ENCODE measurements around the gene KIF15.

The KIF15 gene

GRCh38 chr3:44890258-44890657 lies 128.7 kb downstream of the KIF15 start:
- Histone ChIP-seq H3K4me1 (ENCODE audit: insufficient read depth, low read length, poor library complexity, severe bottlenecking) (no peaks in the 10 kb centered on the region), H2AFZ (ENCODE audit: low read length) (no peak overlapping the region), H3K79me2 (ENCODE audit: insufficient read depth, low read length) (no peaks in the 10 kb centered on the region), H3F3A (ENCODE audit: low read depth) (no peaks in the 10 kb centered on the region), H3K27me3 (ENCODE audit: insufficient read depth, low read length, poor library complexity, severe bottlenecking) (no peaks in the 10 kb centered on the region), H4K20me1 (ENCODE audit: insufficient read depth, low read length, poor library complexity, severe bottlenecking) (no peaks in the 10 kb centered on the region), H3K36me3 (ENCODE audit: insufficient read depth, low read length) (no peaks in the 10 kb centered on the region), H3K4me2 (ENCODE audit: low read depth, low read length, poor library complexity, severe bottlenecking) (no peak overlapping the region), H3K4me3 (ENCODE audit: low read length, poor library complexity, severe bottlenecking) (no peak overlapping the region), H3K9ac (ENCODE audit: low read depth, low read length, poor library complexity, severe bottlenecking) (no peak overlapping the region), H3K9me3 (ENCODE audit: insufficient read depth, low read depth, low read length) (no peaks in the 10 kb centered on the region), H3K9me2 (replicated peaks; ENCODE audit: low read depth, low read length) (no peaks in the 10 kb centered on the region)
- TF ChIP-seq CTCF (conservative IDR thresholded peaks at IDR 0.05; ENCODE audit: low read length) (no peak), EZH2phosphoT487 (IDR thresholded peaks at IDR 0.05; ENCODE audit: borderline replicate concordance) (no peak)

- Histone ChIP-seq H2AFZ (ENCODE audit: low read length) (no peak overlapping the region), H3K9ac (ENCODE audit: low read depth, low read length, poor library complexity, severe bottlenecking) (no peak overlapping the region), H3K4me3 (ENCODE audit: low read length, poor library complexity, severe bottlenecking) (no peak overlapping the region), H3K27me3 (ENCODE audit: insufficient read depth, low read length, poor library complexity, severe bottlenecking) (no peaks in the 10 kb centered on the region), H3K79me2 (ENCODE audit: insufficient read depth, low read length) (no peaks in the 10 kb centered on the region), H3F3A (ENCODE audit: low read depth) (no peaks in the 10 kb centered on the region), H3K9me3 (ENCODE audit: insufficient read depth, low read depth, low read length) (no peaks in the 10 kb centered on the region), H3K4me2 (ENCODE audit: low read depth, low read length, poor library complexity, severe bottlenecking) (no peak overlapping the region), H3K9me2 (replicated peaks; ENCODE audit: low read depth, low read length) (no peaks in the 10 kb centered on the region), H3K36me3 (ENCODE audit: insufficient read depth, low read length) (no peaks in the 10 kb centered on the region), H4K20me1 (ENCODE audit: insufficient read depth, low read length, poor library complexity, severe bottlenecking) (no peaks in the 10 kb centered on the region), H3K4me1 (ENCODE audit: insufficient read depth, low read length, poor library complexity, severe bottlenecking) (no peaks in the 10 kb centered on the region)
- TF ChIP-seq EZH2phosphoT487 (IDR thresholded peaks at IDR 0.05; ENCODE audit: borderline replicate concordance) = no peak
- no peak for TF ChIP-seq CTCF (conservative IDR thresholded peaks at IDR 0.05; ENCODE audit: low read length)
These were observed 129.3 kb downstream of the KIF15 start for GRCh38 chr3:44890852-44891251.

GRCh38 chr3:44892689-44893088 lies 131.1 kb downstream of the KIF15 start:
- Histone ChIP-seq H3K9me2 (replicated peaks; ENCODE audit: low read depth, low read length) (no peaks in the 10 kb centered on the region), H3K36me3 (ENCODE audit: insufficient read depth, low read length) (no peaks in the 10 kb centered on the region), H3K4me2 (ENCODE audit: low read depth, low read length, poor library complexity, severe bottlenecking) (no peak overlapping the region), H3K79me2 (ENCODE audit: insufficient read depth, low read length) (no peaks in the 10 kb centered on the region), H3K4me1 (ENCODE audit: insufficient read depth, low read length, poor library complexity, severe bottlenecking) (no peaks in the 10 kb centered on the region), H2AFZ (ENCODE audit: low read length) (no peak overlapping the region), H3K9me3 (ENCODE audit: insufficient read depth, low read depth, low read length) (no peaks in the 10 kb centered on the region), H4K20me1 (ENCODE audit: insufficient read depth, low read length, poor library complexity, severe bottlenecking) (no peaks in the 10 kb centered on the region), H3F3A (ENCODE audit: low read depth) (no peaks in the 10 kb centered on the region), H3K9ac (ENCODE audit: low read depth, low read length, poor library complexity, severe bottlenecking) (no peak overlapping the region), H3K4me3 (ENCODE audit: low read length, poor library complexity, severe bottlenecking) (no peak overlapping the region), H3K27me3 (ENCODE audit: insufficient read depth, low read length, poor library complexity, severe bottlenecking) (no peaks in the 10 kb centered on the region)
- no peak for TF ChIP-seq EZH2phosphoT487 (IDR thresholded peaks at IDR 0.05; ENCODE audit: borderline replicate concordance)

- H3K9me2 ChIP-seq (replicated peaks; ENCODE audit: low read depth, low read length) = no peaks in the 10 kb centered on the region
- no peaks in the 10 kb centered on the region for H3F3A ChIP-seq (ENCODE audit: low read depth)
- H3K79me2 ChIP-seq (ENCODE audit: insufficient read depth, low read length) = no peaks in the 10 kb centered on the region
- H3K4me2 ChIP-seq (ENCODE audit: low read depth, low read length, poor library complexity, severe bottlenecking) = no peak overlapping the region
- no peak overlapping the region for H2AFZ ChIP-seq (ENCODE audit: low read length)
- H3K4me1 ChIP-seq (ENCODE audit: insufficient read depth, low read length, poor library complexity, severe bottlenecking) = no peaks in the 10 kb centered on the region
- no peak overlapping the region for H3K4me3 ChIP-seq (ENCODE audit: low read length, poor library complexity, severe bottlenecking)
- no peaks in the 10 kb centered on the region for H3K27me3 ChIP-seq (ENCODE audit: insufficient read depth, low read length, poor library complexity, severe bottlenecking)
- H3K9ac ChIP-seq (ENCODE audit: low read depth, low read length, poor library complexity, severe bottlenecking) = no peak overlapping the region
- no peaks in the 10 kb centered on the region for H3K9me3 ChIP-seq (ENCODE audit: insufficient read depth, low read depth, low read length)
- H3K36me3 ChIP-seq (ENCODE audit: insufficient read depth, low read length) = no peaks in the 10 kb centered on the region
- no peak for TF ChIP-seq CTCF (conservative IDR thresholded peaks at IDR 0.05; ENCODE audit: low read length)
- no peak for TF ChIP-seq EZH2phosphoT487 (IDR thresholded peaks at IDR 0.05; ENCODE audit: borderline replicate concordance)
- H4K20me1 ChIP-seq (ENCODE audit: insufficient read depth, low read length, poor library complexity, severe bottlenecking) = no peaks in the 10 kb centered on the region
These were observed 131.5 kb downstream of the KIF15 start for GRCh38 chr3:44893097-44893496.
